Spleen (tissue), 7 donors: ENCODE measurements around the gene LSAMP.

Experiments
- POLR2A ChIP-seq, 3 donors: fragments of 450-650 bp; IDR thresholded peaks; one replicate each; pipeline ENCODE4 v1.5.1; 2017; ENCODE audit warnings: antibody characterized with exemption in 3 of 3, mild to moderate bottlenecking in 1 of 3
- TF ChIP-seq, protein P1 (sequence below), 11 experiments: fragments of 200-600 bp in 7 of 11; fragments of 450-650 bp in 4 of 11; sonication (generic) in 4 of 11; IDR thresholded peaks in 8 of 11; conservative IDR thresholded peaks in 3 of 11; 1 replicate in 7 of 11; 2 replicates in 4 of 11; pipeline versions ENCODE4 v1.4.0 to v1.8.0; 2016 to 2021; ENCODE audit warnings: antibody characterized with exemption in 11 of 11, inconsistent platforms in 4 of 11, mild to moderate bottlenecking in 1 of 11
- donor health status: DM: no; HTN: no; CAD: no; lungs with moderate emphysema.
- donor health status: DM: no; HTN: no; CAD: no.
- donor health status: DM: no; HTN: no; CAD: no.

- TF ChIP-seq, protein P1, sequence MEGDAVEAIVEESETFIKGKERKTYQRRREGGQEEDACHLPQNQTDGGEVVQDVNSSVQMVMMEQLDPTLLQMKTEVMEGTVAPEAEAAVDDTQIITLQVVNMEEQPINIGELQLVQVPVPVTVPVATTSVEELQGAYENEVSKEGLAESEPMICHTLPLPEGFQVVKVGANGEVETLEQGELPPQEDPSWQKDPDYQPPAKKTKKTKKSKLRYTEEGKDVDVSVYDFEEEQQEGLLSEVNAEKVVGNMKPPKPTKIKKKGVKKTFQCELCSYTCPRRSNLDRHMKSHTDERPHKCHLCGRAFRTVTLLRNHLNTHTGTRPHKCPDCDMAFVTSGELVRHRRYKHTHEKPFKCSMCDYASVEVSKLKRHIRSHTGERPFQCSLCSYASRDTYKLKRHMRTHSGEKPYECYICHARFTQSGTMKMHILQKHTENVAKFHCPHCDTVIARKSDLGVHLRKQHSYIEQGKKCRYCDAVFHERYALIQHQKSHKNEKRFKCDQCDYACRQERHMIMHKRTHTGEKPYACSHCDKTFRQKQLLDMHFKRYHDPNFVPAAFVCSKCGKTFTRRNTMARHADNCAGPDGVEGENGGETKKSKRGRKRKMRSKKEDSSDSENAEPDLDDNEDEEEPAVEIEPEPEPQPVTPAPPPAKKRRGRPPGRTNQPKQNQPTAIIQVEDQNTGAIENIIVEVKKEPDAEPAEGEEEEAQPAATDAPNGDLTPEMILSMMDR (IDR thresholded peaks at IDR 0.05 in 8 of 11, conservative IDR thresholded peaks at IDR 0.05 in 3 of 11) = no peak
- no peak for TF ChIP-seq POLR2A (IDR thresholded peaks at IDR 0.05)
Measured at GRCh38 chr3:115785782-115786181, 659.5 kb downstream of the LSAMP start.
